ENCODE results near the gene FEV. TPM values are rescaled to one million over a fixed set of nuclear protein-coding genes. Genes with fewer than 3 reads are reported as not detected.

Gene FEV
- not detected for total RNA-seq

- DNase-seq (ENCODE audit: low spot score) (no peak), ATAC-seq (ENCODE audit: insufficient number of reproducible peaks, low FRiP score, low read depth) (no peak)
- H3K9me3 ChIP-seq, result no peaks in the 10 kb centered on the region
- peak within 1 kb of the TSS; percentile 42 for H3K4me3 ChIP-seq
- H3K27me3 ChIP-seq (replicated peaks; ENCODE audit: insufficient read depth), result peaks cover 27% of the 10 kb centered on the region
- no peaks in the 10 kb centered on the region for H3K36me3 ChIP-seq
- peak within 1 kb of the TSS in 1 of 2 donors; percentile 38 for H3K27ac ChIP-seq
- TF ChIP-seq CTCF (IDR thresholded peaks at IDR 0.05), result no peak
- peaks cover 20 to 33% of the 10 kb centered on the region in 2 donors for H3K4me1 ChIP-seq (ENCODE audit: control insufficient read depth in 1 of 2, low read depth in 2 of 2)
Observed at GRCh38 chr2:218985021-218985324, at the start of gene FEV. FEV (minus strand) TSS chr2:218985184; CDS start chr2:218985075, 109 bp downstream.

GRCh38 chr2:219032051-219032745 lies 47.2 kb upstream of the FEV start:
- Histone ChIP-seq H3K9me3 (no peaks in the 10 kb centered on the region), H3K27ac (no peak overlapping the region), H3K4me1 (ENCODE audit: control insufficient read depth in 1 of 2, low read depth in 2 of 2) (no peaks in the 10 kb centered on the region), H3K4me3 (no peak overlapping the region), H3K27me3 (replicated peaks; ENCODE audit: insufficient read depth) (no peaks in the 10 kb centered on the region), H3K36me3 (no peaks in the 10 kb centered on the region)
- no peak for ATAC-seq (ENCODE audit: insufficient number of reproducible peaks, low FRiP score, low read depth)
- no peak for DNase-seq (ENCODE audit: low spot score)
- TF ChIP-seq CTCF (IDR thresholded peaks at IDR 0.05), result no peak

- ATAC-seq (ENCODE audit: insufficient number of reproducible peaks, low FRiP score, low read depth), result no peak
- Histone ChIP-seq H3K4me1 (ENCODE audit: control insufficient read depth in 1 of 2, low read depth in 2 of 2) (no peaks in the 10 kb centered on the region), H3K27me3 (replicated peaks; ENCODE audit: insufficient read depth) (no peaks in the 10 kb centered on the region), H3K4me3 (no peak overlapping the region), H3K36me3 (no peaks in the 10 kb centered on the region), H3K9me3 (no peaks in the 10 kb centered on the region), H3K27ac (no peak overlapping the region)
- DNase-seq (ENCODE audit: low spot score), result no peak
- TF ChIP-seq CTCF (IDR thresholded peaks at IDR 0.05), result no peak
Observed at GRCh38 chr2:219031005-219031738, 46.2 kb upstream of the FEV start.

GRCh38 chr2:219030177-219030940 lies 45.4 kb upstream of the FEV start:
- TF ChIP-seq CTCF (IDR thresholded peaks at IDR 0.05), result no peak
- Histone ChIP-seq H3K27me3 (replicated peaks; ENCODE audit: insufficient read depth) (no peaks in the 10 kb centered on the region), H3K9me3 (no peaks in the 10 kb centered on the region), H3K4me3 (no peak overlapping the region), H3K27ac (no peak overlapping the region), H3K4me1 (ENCODE audit: control insufficient read depth in 1 of 2, low read depth in 2 of 2) (no peaks in the 10 kb centered on the region), H3K36me3 (no peaks in the 10 kb centered on the region)
- ATAC-seq (ENCODE audit: insufficient number of reproducible peaks, low FRiP score, low read depth) (no peak), DNase-seq (ENCODE audit: low spot score) (no peak)

GRCh38 chr2:219029829-219030165 lies 44.8 kb upstream of the FEV start:
- Histone ChIP-seq H3K27ac (no peak overlapping the region), H3K27me3 (replicated peaks; ENCODE audit: insufficient read depth) (no peaks in the 10 kb centered on the region), H3K36me3 (no peaks in the 10 kb centered on the region), H3K4me1 (ENCODE audit: control insufficient read depth in 1 of 2, low read depth in 2 of 2) (no peaks in the 10 kb centered on the region), H3K4me3 (no peak overlapping the region), H3K9me3 (no peaks in the 10 kb centered on the region)
- peak; percentile 38 for ATAC-seq (ENCODE audit: insufficient number of reproducible peaks, low FRiP score, low read depth)
- peak; percentile 96 for TF ChIP-seq CTCF (IDR thresholded peaks at IDR 0.05)
- peak; percentile 19 for DNase-seq (ENCODE audit: low spot score)
